Endothelial cell of umbilical vein (primary cell): Measurements from ENCODE around the gene RAB3C. TPM values are rescaled to one million over a fixed set of nuclear protein-coding genes. Genes with fewer than 3 reads are reported as not detected.
"Not testable (repeated sequence)": the region's sequence is repeated elsewhere in the genome, so short reads cannot be mapped to it uniquely, and the experiment has no call there.

ENCODE experiments used
- BruUV-seq: library from RNA; stranded (reverse); fragments of 400-500 nt; replicated peaks from 2 replicates; lab custom pipeline; 2021; lab: Mats Ljungman, UMichigan
- CTCF ChIA-PET: fragments of 300-600, 350-600 bp; sonication (Branson Sonifier 250); formaldehyde crosslinking; loops from one replicate; lab custom pipeline; 2021; ENCODE audit warnings: antibody characterized with exemption, inconsistent platforms; lab: Charles Lee
- POLR2A ChIA-PET: fragments of 300-600, 350-600 bp; sonication (Branson Sonifier 250); formaldehyde crosslinking; loops from one replicate; lab custom pipeline; 2021; ENCODE audit warnings: antibody characterized with exemption, inconsistent platforms; lab: Charles Lee
- DNase-seq: peaks from one replicate; pipeline ENCODE4 v3.0.0-alpha.2; 2011; ENCODE audit warnings: low read depth, low spot score
- FAIRE-seq: peaks from 2 replicates; lab custom pipeline; 2011; peaks lifted over from hg19 to GRCh38; lab: Jason Lieb, UNC
- H2AFZ ChIP-seq: 2 replicates; pipeline ENCODE4 v1.6.0; 2012; ENCODE audit warnings: low read depth, low read length, control low read depth, inconsistent platforms
- H3K27ac ChIP-seq: 2 replicates; pipeline ENCODE4 v1.5.1; 2011; ENCODE audit warnings: low read depth, mild to moderate bottlenecking, control low read depth, low read length, moderate library complexity; ENCODE audit not compliant: insufficient read depth
- H3K27me3 ChIP-seq, 2 experiments: 2 replicates each; pipeline versions ENCODE4 v1.6.0 to v1.6.1; 2011; ENCODE audit warnings: low read length in 2 of 2, mixed read lengths in 1 of 2; ENCODE audit not compliant: control insufficient read depth in 2 of 2, insufficient read depth in 2 of 2
- H3K36me3 ChIP-seq, 2 experiments: 2 replicates in 1 of 2; 3 replicates in 1 of 2; pipeline ENCODE4 v1.5.1; 2011; ENCODE audit warnings: low read length in 2 of 2, mild to moderate bottlenecking in 1 of 2, moderate library complexity in 1 of 2; ENCODE audit not compliant: control insufficient read depth in 2 of 2, insufficient read depth in 2 of 2; ENCODE audit errors: extremely low read depth in 1 of 2
- H3K4me1 ChIP-seq: 3 replicates; pipeline ENCODE4 v1.5.1; 2011; ENCODE audit warnings: mild to moderate bottlenecking, low read length; ENCODE audit not compliant: control insufficient read depth, insufficient read depth; ENCODE audit errors: extremely low read depth
- H3K4me2 ChIP-seq: 2 replicates; pipeline ENCODE4 v1.6.1; 2011; ENCODE audit warnings: low read length, control low read depth, mixed read lengths; ENCODE audit not compliant: insufficient read depth
- H3K4me3 ChIP-seq, 3 experiments: fragments of 200-600 bp in 1 of 3; sonication (generic), shearing (Covaris generic) in 1 of 3; replicated peaks in 1 of 3; 2 replicates each; pipeline ENCODE4 v1.5.1; 2011 to 2016; ENCODE audit warnings: control low read depth in 3 of 3, low read length in 3 of 3, mild to moderate bottlenecking in 2 of 3, inconsistent platforms in 1 of 3, low read depth in 1 of 3, moderate library complexity in 1 of 3; ENCODE audit not compliant: insufficient read depth in 1 of 3
- H3K79me2 ChIP-seq: 2 replicates; pipeline ENCODE4 v1.6.0; 2012; ENCODE audit warnings: low read length, inconsistent platforms; ENCODE audit not compliant: control insufficient read depth, insufficient read depth
- H3K9ac ChIP-seq: replicated peaks from 2 replicates; pipeline ENCODE3; 2011; ENCODE audit warnings: low read length, control low read depth; ENCODE audit not compliant: insufficient read depth; ENCODE audit errors: extremely low read depth
- H3K9me1 ChIP-seq: replicated peaks from 3 replicates; pipeline ENCODE4 v1.6.0; 2011; ENCODE audit warnings: mild to moderate bottlenecking, low read length; ENCODE audit not compliant: control insufficient read depth, insufficient read depth; ENCODE audit errors: extremely low read depth
- H3K9me3 ChIP-seq: replicated peaks from 2 replicates; pipeline ENCODE4 v1.5.1; 2012; ENCODE audit warnings: low read length, inconsistent platforms; ENCODE audit not compliant: control insufficient read depth, insufficient read depth
- H4K20me1 ChIP-seq: replicated peaks from 2 replicates; pipeline ENCODE3; 2011; ENCODE audit warnings: mild to moderate bottlenecking, low read length; ENCODE audit not compliant: control insufficient read depth, insufficient read depth; ENCODE audit errors: extremely low read depth
- EZH2 ChIP-seq: IDR thresholded peaks from 2 replicates; pipeline ENCODE4 v1.6.1; 2012; ENCODE audit warnings: borderline replicate concordance, low read depth, mild to moderate bottlenecking, moderate library complexity, low read length, inconsistent platforms; ENCODE audit not compliant: severe bottlenecking
- FOS ChIP-seq: IDR thresholded peaks from 2 replicates; pipeline ENCODE4 v1.6.1; 2011; ENCODE audit warnings: mild to moderate bottlenecking, low read length, moderate library complexity, borderline replicate concordance; ENCODE audit not compliant: insufficient read depth
- GATA2 ChIP-seq: IDR thresholded peaks from 2 replicates; pipeline ENCODE4 v1.7.0; 2011; ENCODE audit warnings: low read depth, mild to moderate bottlenecking, moderate library complexity, mixed read lengths, low read length; ENCODE audit not compliant: insufficient read length, insufficient read depth
- JUN ChIP-seq: IDR thresholded peaks from 2 replicates; pipeline ENCODE4 v1.6.1; 2011; ENCODE audit warnings: borderline replicate concordance, low read depth; ENCODE audit not compliant: insufficient read length, insufficient read depth
- MYC ChIP-seq: IDR thresholded peaks from one replicate; pipeline ENCODE4 v1.6.1; 2011; ENCODE audit warnings: mild to moderate bottlenecking, low read depth, low read length
- POLR2A ChIP-seq: IDR thresholded peaks from 2 replicates; pipeline ENCODE4 v1.6.1; 2012; ENCODE audit warnings: low read depth, mild to moderate bottlenecking, control low read depth, low read length
- POLR2AphosphoS5 ChIP-seq: IDR thresholded peaks from 2 replicates; pipeline ENCODE4 v1.6.1; 2012; ENCODE audit warnings: low read depth, mild to moderate bottlenecking, control low read depth, low read length, moderate library complexity; ENCODE audit not compliant: insufficient read depth
- dilution Hi-C: fragments of 300-500 bp; cut with MboI; formaldehyde crosslinking; loops from one replicate; pipeline ENCODE4 v1.15.0; 2019; ENCODE audit warnings: low sequenced_read_pairs; ENCODE audit not compliant: extremely low pct_ligation_motif_present
- intact Hi-C: fragments of 100-400 bp; cut with micrococcal nuclease; formaldehyde crosslinking; loops from one replicate; pipeline ENCODE4 v1.10.0; 2022
- polyA plus RNA-seq, 4 experiments: library from polyadenylated mRNA; depleted of rRNA in 3 of 4; stranded (reverse) in 3 of 4; unstranded in 1 of 4; fragments of >200 nt; gene quantifications; 2 replicates each; pipeline versions ENCODE4 v1.2.1 to v1.2.3, GENCODE V29; 2011 to 2012; ENCODE audit warnings: missing spikeins in 1 of 4
- total RNA-seq: library from RNA; stranded (reverse); gene quantifications from 2 replicates; pipeline ENCODE4 v1.2.3, GENCODE V29; 2021
- TF ChIP-seq, protein P1 (sequence below), 2 donors: IDR thresholded peaks; 1 replicate in 1 of 2; 2 replicates in 1 of 2; pipeline ENCODE4 v1.5.1; 2011; ENCODE audit warnings: low read length in 2 of 2, mild to moderate bottlenecking in 2 of 2, moderate library complexity in 2 of 2, control low read depth in 1 of 2, inconsistent platforms in 1 of 2, low read depth in 1 of 2; ENCODE audit not compliant: insufficient read depth in 1 of 2; ENCODE audit errors: extremely low read depth in 1 of 2

Gene RAB3C
- total and polyA plus RNA-seq, 2 donors (not counting 3 experiments of a cell fraction or from before 2014, with no cell fraction given), result 0.04 to 0.66 TPM

DNA sequence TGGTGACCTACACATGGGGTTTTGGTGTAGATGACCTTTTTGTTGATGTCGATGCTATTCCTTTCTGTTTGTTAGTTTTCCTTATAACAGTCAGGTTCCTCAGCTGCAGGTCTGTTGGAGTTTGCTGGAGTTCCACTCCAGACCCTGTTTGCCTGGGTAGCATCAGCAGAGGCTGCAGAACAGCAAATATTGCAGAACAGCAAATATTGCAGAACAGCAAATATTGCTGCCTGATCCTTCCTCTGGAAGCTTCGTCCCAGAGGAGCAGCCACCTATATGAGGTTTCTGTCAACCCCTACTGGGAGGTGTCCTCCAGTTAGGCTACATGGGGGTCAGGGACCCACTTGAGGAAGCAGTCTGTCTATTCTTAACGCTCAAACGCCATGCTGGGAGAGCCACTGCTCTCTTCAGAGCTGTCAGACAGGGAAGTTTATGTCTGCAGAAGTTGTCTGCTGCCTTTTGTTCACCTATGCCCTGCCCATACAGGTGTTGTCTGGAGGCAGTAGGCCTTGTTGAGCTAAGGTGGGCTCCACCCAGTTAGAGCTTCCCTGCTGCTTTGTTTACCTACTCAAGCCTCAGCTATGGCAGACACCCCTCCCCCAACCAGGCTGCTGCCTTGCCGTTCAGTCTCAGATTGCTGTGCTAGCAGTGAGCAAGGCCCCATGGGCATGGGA is 116.3 kb downstream of the RAB3C start:
- H3K27ac ChIP-seq, H3K4me3 ChIP-seq, H4K20me1 ChIP-seq, H3K9ac ChIP-seq, H2AFZ ChIP-seq, CTCF ChIA-PET, DNase-seq, H3K4me2 ChIP-seq, H3K9me1 ChIP-seq, BruUV-seq, H3K36me3 ChIP-seq, H3K4me1 ChIP-seq, FAIRE-seq, H3K79me2 ChIP-seq, H3K9me3 ChIP-seq, POLR2A ChIA-PET, dilution Hi-C loops, H3K27me3 ChIP-seq, intact Hi-C loops: not testable (repeated sequence)

GRCh38 chr5:58699762-58700118 is 116.9 kb downstream of the RAB3C start:
- Histone ChIP-seq H3K9me1 (no peaks in the 10 kb centered on the region), H3K9me3 (no peaks in the 10 kb centered on the region), H3K79me2 (no peaks in the 10 kb centered on the region), H3K27me3 (no peaks in the 10 kb centered on the region), H3K4me3 (no peak overlapping the region), H3K36me3 (no peaks in the 10 kb centered on the region), H4K20me1 (no peaks in the 10 kb centered on the region), H3K4me1 (no peaks in the 10 kb centered on the region), H3K27ac (no peak overlapping the region), H3K4me2 (no peak overlapping the region), H2AFZ (no peak overlapping the region), H3K9ac (no peak overlapping the region)
- intact Hi-C loops, result no loop called here
- no TSS peak for BruUV-seq
- no peak for DNase-seq
- dilution Hi-C loops, result no loop called here
- CTCF ChIA-PET, result no interaction called here
- POLR2A ChIA-PET, result no interaction called here
- no peak for TF ChIP-seq MYC
- TF ChIP-seq, protein P1, sequence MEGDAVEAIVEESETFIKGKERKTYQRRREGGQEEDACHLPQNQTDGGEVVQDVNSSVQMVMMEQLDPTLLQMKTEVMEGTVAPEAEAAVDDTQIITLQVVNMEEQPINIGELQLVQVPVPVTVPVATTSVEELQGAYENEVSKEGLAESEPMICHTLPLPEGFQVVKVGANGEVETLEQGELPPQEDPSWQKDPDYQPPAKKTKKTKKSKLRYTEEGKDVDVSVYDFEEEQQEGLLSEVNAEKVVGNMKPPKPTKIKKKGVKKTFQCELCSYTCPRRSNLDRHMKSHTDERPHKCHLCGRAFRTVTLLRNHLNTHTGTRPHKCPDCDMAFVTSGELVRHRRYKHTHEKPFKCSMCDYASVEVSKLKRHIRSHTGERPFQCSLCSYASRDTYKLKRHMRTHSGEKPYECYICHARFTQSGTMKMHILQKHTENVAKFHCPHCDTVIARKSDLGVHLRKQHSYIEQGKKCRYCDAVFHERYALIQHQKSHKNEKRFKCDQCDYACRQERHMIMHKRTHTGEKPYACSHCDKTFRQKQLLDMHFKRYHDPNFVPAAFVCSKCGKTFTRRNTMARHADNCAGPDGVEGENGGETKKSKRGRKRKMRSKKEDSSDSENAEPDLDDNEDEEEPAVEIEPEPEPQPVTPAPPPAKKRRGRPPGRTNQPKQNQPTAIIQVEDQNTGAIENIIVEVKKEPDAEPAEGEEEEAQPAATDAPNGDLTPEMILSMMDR (IDR thresholded peaks at IDR 0.05; ENCODE audit: extremely low read depth in 1 of 2, insufficient read depth in 1 of 2, low read depth in 1 of 2, low read length in 2 of 2), result no peak
- no peak for TF ChIP-seq POLR2AphosphoS5
- TF ChIP-seq EZH2, result no peak
- TF ChIP-seq JUN, result no peak
- TF ChIP-seq FOS, result no peak
- no peak for TF ChIP-seq POLR2A
- no peak for TF ChIP-seq GATA2
- FAIRE-seq, result no peak
